Endothelial cell of umbilical vein (primary cell): ENCODE data around the gene PCARE. TPM values are rescaled to one million over a fixed set of nuclear protein-coding genes. Genes with fewer than 3 reads are reported as not detected.

Experiments used
- BruUV-seq: library from RNA; stranded (reverse); fragments of 400-500 nt; replicated peaks from 2 replicates; lab custom pipeline; 2021; lab: Mats Ljungman, UMichigan
- CTCF ChIA-PET: fragments of 300-600, 350-600 bp; sonication (Branson Sonifier 250); formaldehyde crosslinking; loops from one replicate; lab custom pipeline; 2021; ENCODE audit warnings: antibody characterized with exemption, inconsistent platforms; lab: Charles Lee
- POLR2A ChIA-PET: fragments of 300-600, 350-600 bp; sonication (Branson Sonifier 250); formaldehyde crosslinking; loops from one replicate; lab custom pipeline; 2021; ENCODE audit warnings: antibody characterized with exemption, inconsistent platforms; lab: Charles Lee
- DNase-seq: peaks from one replicate; pipeline ENCODE4 v3.0.0-alpha.2; 2011; ENCODE audit warnings: low read depth, low spot score
- FAIRE-seq: peaks from 2 replicates; lab custom pipeline; 2011; peaks lifted over from hg19 to GRCh38; lab: Jason Lieb, UNC
- H2AFZ ChIP-seq: 2 replicates; pipeline ENCODE4 v1.6.0; 2012; ENCODE audit warnings: low read depth, low read length, control low read depth, inconsistent platforms
- H3K27ac ChIP-seq: 2 replicates; pipeline ENCODE4 v1.5.1; 2011; ENCODE audit warnings: low read depth, mild to moderate bottlenecking, control low read depth, low read length, moderate library complexity; ENCODE audit not compliant: insufficient read depth
- H3K27me3 ChIP-seq, 2 experiments: 2 replicates each; pipeline versions ENCODE4 v1.6.0 to v1.6.1; 2011; ENCODE audit warnings: low read length in 2 of 2, mixed read lengths in 1 of 2; ENCODE audit not compliant: control insufficient read depth in 2 of 2, insufficient read depth in 2 of 2
- H3K36me3 ChIP-seq, 2 experiments: 2 replicates in 1 of 2; 3 replicates in 1 of 2; pipeline ENCODE4 v1.5.1; 2011; ENCODE audit warnings: low read length in 2 of 2, mild to moderate bottlenecking in 1 of 2, moderate library complexity in 1 of 2; ENCODE audit not compliant: control insufficient read depth in 2 of 2, insufficient read depth in 2 of 2; ENCODE audit errors: extremely low read depth in 1 of 2
- H3K4me1 ChIP-seq: 3 replicates; pipeline ENCODE4 v1.5.1; 2011; ENCODE audit warnings: mild to moderate bottlenecking, low read length; ENCODE audit not compliant: control insufficient read depth, insufficient read depth; ENCODE audit errors: extremely low read depth
- H3K4me2 ChIP-seq: 2 replicates; pipeline ENCODE4 v1.6.1; 2011; ENCODE audit warnings: low read length, control low read depth, mixed read lengths; ENCODE audit not compliant: insufficient read depth
- H3K4me3 ChIP-seq, 3 experiments: fragments of 200-600 bp in 1 of 3; sonication (generic), shearing (Covaris generic) in 1 of 3; replicated peaks in 1 of 3; 2 replicates each; pipeline ENCODE4 v1.5.1; 2011 to 2016; ENCODE audit warnings: control low read depth in 3 of 3, low read length in 3 of 3, mild to moderate bottlenecking in 2 of 3, inconsistent platforms in 1 of 3, low read depth in 1 of 3, moderate library complexity in 1 of 3; ENCODE audit not compliant: insufficient read depth in 1 of 3
- H3K79me2 ChIP-seq: 2 replicates; pipeline ENCODE4 v1.6.0; 2012; ENCODE audit warnings: low read length, inconsistent platforms; ENCODE audit not compliant: control insufficient read depth, insufficient read depth
- H3K9ac ChIP-seq: replicated peaks from 2 replicates; pipeline ENCODE3; 2011; ENCODE audit warnings: low read length, control low read depth; ENCODE audit not compliant: insufficient read depth; ENCODE audit errors: extremely low read depth
- H3K9me1 ChIP-seq: replicated peaks from 3 replicates; pipeline ENCODE4 v1.6.0; 2011; ENCODE audit warnings: mild to moderate bottlenecking, low read length; ENCODE audit not compliant: control insufficient read depth, insufficient read depth; ENCODE audit errors: extremely low read depth
- H3K9me3 ChIP-seq: replicated peaks from 2 replicates; pipeline ENCODE4 v1.5.1; 2012; ENCODE audit warnings: low read length, inconsistent platforms; ENCODE audit not compliant: control insufficient read depth, insufficient read depth
- H4K20me1 ChIP-seq: replicated peaks from 2 replicates; pipeline ENCODE3; 2011; ENCODE audit warnings: mild to moderate bottlenecking, low read length; ENCODE audit not compliant: control insufficient read depth, insufficient read depth; ENCODE audit errors: extremely low read depth
- CTCF ChIP-seq, 2 donors: IDR thresholded peaks; 1 replicate in 1 of 2; 2 replicates in 1 of 2; pipeline ENCODE4 v1.5.1; 2011; ENCODE audit warnings: low read length in 2 of 2, mild to moderate bottlenecking in 2 of 2, moderate library complexity in 2 of 2, control low read depth in 1 of 2, inconsistent platforms in 1 of 2, low read depth in 1 of 2; ENCODE audit not compliant: insufficient read depth in 1 of 2; ENCODE audit errors: extremely low read depth in 1 of 2
- EZH2 ChIP-seq: IDR thresholded peaks from 2 replicates; pipeline ENCODE4 v1.6.1; 2012; ENCODE audit warnings: borderline replicate concordance, low read depth, mild to moderate bottlenecking, moderate library complexity, low read length, inconsistent platforms; ENCODE audit not compliant: severe bottlenecking
- FOS ChIP-seq: IDR thresholded peaks from 2 replicates; pipeline ENCODE4 v1.6.1; 2011; ENCODE audit warnings: mild to moderate bottlenecking, low read length, moderate library complexity, borderline replicate concordance; ENCODE audit not compliant: insufficient read depth
- GATA2 ChIP-seq: IDR thresholded peaks from 2 replicates; pipeline ENCODE4 v1.7.0; 2011; ENCODE audit warnings: low read depth, mild to moderate bottlenecking, moderate library complexity, mixed read lengths, low read length; ENCODE audit not compliant: insufficient read length, insufficient read depth
- JUN ChIP-seq: IDR thresholded peaks from 2 replicates; pipeline ENCODE4 v1.6.1; 2011; ENCODE audit warnings: borderline replicate concordance, low read depth; ENCODE audit not compliant: insufficient read length, insufficient read depth
- MAX ChIP-seq: IDR thresholded peaks from 2 replicates; pipeline ENCODE4 v1.6.1; 2011; ENCODE audit not compliant: insufficient read depth, insufficient read length
- MYC ChIP-seq: IDR thresholded peaks from one replicate; pipeline ENCODE4 v1.6.1; 2011; ENCODE audit warnings: mild to moderate bottlenecking, low read depth, low read length
- POLR2A ChIP-seq: IDR thresholded peaks from 2 replicates; pipeline ENCODE4 v1.6.1; 2012; ENCODE audit warnings: low read depth, mild to moderate bottlenecking, control low read depth, low read length
- POLR2AphosphoS5 ChIP-seq: IDR thresholded peaks from 2 replicates; pipeline ENCODE4 v1.6.1; 2012; ENCODE audit warnings: low read depth, mild to moderate bottlenecking, control low read depth, low read length, moderate library complexity; ENCODE audit not compliant: insufficient read depth
- dilution Hi-C: fragments of 300-500 bp; cut with MboI; formaldehyde crosslinking; loops from one replicate; pipeline ENCODE4 v1.15.0; 2019; ENCODE audit warnings: low sequenced_read_pairs; ENCODE audit not compliant: extremely low pct_ligation_motif_present
- intact Hi-C: fragments of 100-400 bp; cut with micrococcal nuclease; formaldehyde crosslinking; loops from one replicate; pipeline ENCODE4 v1.10.0; 2022
- polyA plus RNA-seq, 4 experiments: library from polyadenylated mRNA; depleted of rRNA in 3 of 4; stranded (reverse) in 3 of 4; unstranded in 1 of 4; fragments of >200 nt; gene quantifications; 2 replicates each; pipeline versions ENCODE4 v1.2.1 to v1.2.3, GENCODE V29; 2011 to 2012; ENCODE audit warnings: missing spikeins in 1 of 4
- total RNA-seq: library from RNA; stranded (reverse); gene quantifications from 2 replicates; pipeline ENCODE4 v1.2.3, GENCODE V29; 2021

Gene PCARE
- total and polyA plus RNA-seq, 2 donors (not counting 3 experiments of a cell fraction or from before 2014, with no cell fraction given), result not detected

GRCh38 chr2:29039718-29040480 is 34.4 kb downstream of the PCARE start:
- Histone ChIP-seq H3K79me2 (no peaks in the 10 kb centered on the region), H3K27me3 (no peaks in the 10 kb centered on the region), H3K4me1 (no peaks in the 10 kb centered on the region), H4K20me1 (no peaks in the 10 kb centered on the region), H3K4me2 (no peak overlapping the region), H3K9me1 (no peaks in the 10 kb centered on the region), H3K4me3 (no peak overlapping the region), H2AFZ (no peak overlapping the region), H3K9me3 (no peaks in the 10 kb centered on the region), H3K27ac (no peak overlapping the region), H3K36me3 (no peaks in the 10 kb centered on the region), H3K9ac (no peak overlapping the region)
- CTCF ChIA-PET, result interaction anchor here (1.0 kb wide), 1 partner anchor 24 kb away, joined by 3 read pairs; no protein-coding TSS in a partner anchor
- BruUV-seq, result no TSS peak
- DNase-seq (no peak), FAIRE-seq (no peak)
- dilution Hi-C loops, result no loop called here
- POLR2A ChIA-PET, result no interaction called here
- TF ChIP-seq EZH2 (no peak), CTCF (IDR thresholded peaks at IDR 0.05; ENCODE audit: extremely low read depth in 1 of 2, insufficient read depth in 1 of 2, low read depth in 1 of 2, low read length in 2 of 2) (no peak), FOS (no peak), POLR2A (no peak), MAX (no peak), MYC (no peak), POLR2AphosphoS5 (no peak), GATA2 (no peak), JUN (no peak)
- intact Hi-C loops, result no loop called here
